H1 (cell line): ENCODE measurements around the gene CLCA4. TPM values are rescaled to one million over a fixed set of nuclear protein-coding genes. Genes with fewer than 3 reads are reported as not detected.

Source experiments
- CBX5 ChIP-seq: fragments of 300-800, 300-1000 bp; sonication (generic); IDR thresholded peaks from 2 replicates; pipeline ENCODE4 v1.7.1; 2016; ENCODE audit warnings: antibody characterized with exemption, low read length, low read depth
- EP300 ChIP-seq, 2 experiments: IDR thresholded peaks; 1 replicate in 1 of 2; 2 replicates in 1 of 2; pipeline ENCODE4 v1.6.1; 2011 to 2012; ENCODE audit warnings: low read depth in 2 of 2, low read length in 2 of 2, mild to moderate bottlenecking in 2 of 2, borderline replicate concordance in 1 of 2, inconsistent platforms in 1 of 2, moderate library complexity in 1 of 2
- HDAC2 ChIP-seq, 2 experiments: fragments of 300-600 bp in 1 of 2; sonication (generic) in 1 of 2; IDR thresholded peaks; 2 replicates each; pipeline ENCODE4 v1.6.1; 2011 to 2012; ENCODE audit warnings: low read depth in 2 of 2, low read length in 2 of 2, mild to moderate bottlenecking in 2 of 2, moderate library complexity in 2 of 2, borderline replicate concordance in 1 of 2, inconsistent platforms in 1 of 2
- JUND ChIP-seq: IDR thresholded peaks from 2 replicates; pipeline ENCODE4 v1.6.1; 2011; ENCODE audit warnings: mild to moderate bottlenecking, improper control_type of control experiment, low read length
- RNF2 ChIP-seq: fragments of 200-900, 300-1000 bp; sonication (generic); IDR thresholded peaks from 2 replicates; pipeline ENCODE4 v1.7.1; 2016; ENCODE audit warnings: borderline replicate concordance, low read depth, mild to moderate bottlenecking, antibody characterized with exemption, low read length; ENCODE audit not compliant: poor library complexity, severe bottlenecking; ENCODE audit errors: missing control alignments
- SRF ChIP-seq: IDR thresholded peaks from 2 replicates; pipeline ENCODE4 v1.6.1; 2011; ENCODE audit warnings: mild to moderate bottlenecking, low read depth, low read length, moderate library complexity
- TCF12 ChIP-seq: IDR thresholded peaks from 2 replicates; pipeline ENCODE4 v1.6.1; 2011; ENCODE audit warnings: low read depth, mild to moderate bottlenecking, low read length
- TEAD4 ChIP-seq: IDR thresholded peaks from 2 replicates; pipeline ENCODE4 v1.6.1; 2012; ENCODE audit warnings: low read depth, low read length, inconsistent platforms, mixed read lengths
- polyA plus RNA-seq, 7 experiments: library from polyadenylated mRNA; depleted of rRNA in 3 of 7; stranded (reverse) in 5 of 7; unstranded in 2 of 7; fragments of >200 nt in 5 of 7; fragments of 200-250 nt in 2 of 7; gene quantifications; 1 replicate in 5 of 7; 2 replicates in 1 of 7; 4 replicates in 1 of 7; pipeline versions ENCODE4 v1.2.1 to v1.2.3, GENCODE V29; 2011 to 2013; ENCODE audit warnings: missing spikeins in 2 of 7, mixed read lengths in 2 of 7
- total RNA-seq: library from RNA; stranded (reverse); fragmentation: NEBNext Ultra II Directional; extraction: Animal tissue kit (Norgen Biotek cat#: 25700); gene quantifications from 2 replicates; pipeline ENCODE4 v1.2.1, GENCODE V29; 2021

Gene CLCA4
- total and polyA plus RNA-seq, 2 of the 8 experiments (the other 6 are each of a cell fraction or from before 2014, with no cell fraction given), result not detected

GRCh38 chr1:86502721-86503405 is 44.0 kb upstream of the CLCA4 start (continued):
- TF ChIP-seq CBX5 (no peak), JUND (peak; percentile 92), TCF12 (0 out of 2 replicates have a peak, but pooled peaks have one; percentile 11), EP300 (IDR thresholded peaks at IDR 0.05; ENCODE audit: borderline replicate concordance in 1 of 2, low read depth in 2 of 2, low read length in 2 of 2) (peak in 1 of 2 experiments; percentile 45; a peak in 1 of 3 replicates), TEAD4 (0 out of 2 replicates have a peak, but pooled peaks have one; percentile 46), SRF (peak; percentile 91), HDAC2 (IDR thresholded peaks at IDR 0.05; ENCODE audit: borderline replicate concordance in 1 of 2, low read depth in 2 of 2, low read length in 2 of 2) (no peak), RNF2 (no peak)
